Skeletal muscle satellite cell (primary cell): ENCODE data around the gene USP13. TPM values are rescaled to one million over a fixed set of nuclear protein-coding genes. Genes with fewer than 3 reads are reported as not detected.

ENCODE experiments used
- small RNA-seq: library from RNA; depleted of rRNA; stranded (forward); fragments of <200 nt; gene quantifications from one replicate; pipeline ENCODE3, GENCODE V24; 2012

USP13 gene

Small RNA genes lying within 50 kb of the gene (small RNA-seq; reads per million reads assigned to genes)
- not detected for gene RF01210
